ENCODE measurements around the gene JAKMIP1. TPM values are rescaled to one million over a fixed set of nuclear protein-coding genes. Genes with fewer than 3 reads are reported as not detected.
A peak's percentile ranks its signal among the peaks of the same experiment; 100 is the strongest.

Gene JAKMIP1
- total and polyA plus RNA-seq, 3 experiments from 2014 or later, result 12.7 to 26.1 (median 14.2) TPM

- H3K4me1 Mint-ChIP-seq, result peaks cover 69 to 75% (median 74%) of the 10 kb centered on the region in 3 donors
- peaks cover 0 to 18% (median 4%) of the 10 kb centered on the region in 5 donors for H3K9me3 Mint-ChIP-seq
- H3K27ac Mint-ChIP-seq, result peak overlapping the region in 7 of 8 donors; percentile 65 to 96 (median 93)
- Histone ChIP-seq H3K27me3 (ENCODE audit: insufficient read depth, low read length, poor library complexity, severe bottlenecking) (no peaks in the 10 kb centered on the region), H3K27ac (ENCODE audit: low read depth, low read length) (peak overlapping the region; percentile 50), H3K9me3 (ENCODE audit: low read length) (no peaks in the 10 kb centered on the region), H3K4me3 (ENCODE audit: low read length) (no peak overlapping the region), H3K4me1 (ENCODE audit: insufficient read depth, low read length) (peaks cover 67% of the 10 kb centered on the region), H3K36me3 (ENCODE audit: insufficient read depth, low read length) (no peaks in the 10 kb centered on the region)
- peak in 3 of 5 donors; percentile 11 to 61 (median 58) for DNase-seq
- H3K4me3 Mint-ChIP-seq, result peak overlapping the region; percentile 45 to 87 (median 67)
- CTCF ChIA-PET, result no interaction called here
- peaks cover 0 to 3% of the 10 kb centered on the region in 2 donors for H3K27me3 Mint-ChIP-seq
- peaks cover 0 to 4% (median 1%) of the 10 kb centered on the region in 3 donors for H3K36me3 Mint-ChIP-seq
- POLR2A ChIA-PET, result no interaction called here
Observed at GRCh38 chr4:6179362-6179761, 21.0 kb downstream of the JAKMIP1 start.

DNA sequence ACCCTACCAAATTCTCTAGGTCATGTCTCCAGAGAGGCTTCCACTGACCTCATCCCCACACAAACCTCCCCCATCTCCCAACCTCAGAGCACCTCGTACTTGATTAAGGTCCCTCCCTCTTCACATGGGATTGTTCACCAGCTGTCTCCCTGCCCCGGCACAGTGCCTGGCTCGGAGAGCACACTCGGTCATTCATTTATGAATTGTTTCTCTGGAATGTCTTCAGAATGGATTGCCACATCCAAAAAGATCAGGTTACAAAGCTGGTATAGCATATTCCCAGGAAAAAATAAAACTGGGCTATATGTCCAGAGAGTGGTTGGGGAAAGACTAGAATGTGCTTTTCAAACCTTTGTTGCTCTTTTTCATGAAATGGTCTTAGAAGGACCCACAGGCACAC, 21.6 kb downstream of the JAKMIP1 start:
- peaks cover 0 to 18% (median 4%) of the 10 kb centered on the region in 5 donors for H3K9me3 Mint-ChIP-seq
- H3K4me3 Mint-ChIP-seq, result peak overlapping the region in 6 of 7 donors; percentile 45 to 87 (median 69)
- Histone ChIP-seq H3K9me3 (ENCODE audit: low read length) (no peaks in the 10 kb centered on the region), H3K36me3 (ENCODE audit: insufficient read depth, low read length) (no peaks in the 10 kb centered on the region), H3K27ac (ENCODE audit: low read depth, low read length) (no peak overlapping the region), H3K27me3 (ENCODE audit: insufficient read depth, low read length, poor library complexity, severe bottlenecking) (no peaks in the 10 kb centered on the region), H3K4me3 (ENCODE audit: low read length) (no peak overlapping the region), H3K4me1 (ENCODE audit: insufficient read depth, low read length) (peaks cover 61% of the 10 kb centered on the region)
- peaks cover 0 to 3% of the 10 kb centered on the region in 2 donors for H3K27me3 Mint-ChIP-seq
- CTCF ChIA-PET, result no interaction called here
- peaks cover 63 to 69% (median 68%) of the 10 kb centered on the region in 3 donors for H3K4me1 Mint-ChIP-seq
- H3K27ac Mint-ChIP-seq, result peak overlapping the region; percentile 0 to 96 (median 91)
- POLR2A ChIA-PET, result interaction anchor here (1.0 kb wide), 1 partner anchor 22 kb away, joined by 4 read pairs; the partner anchor contains the start of gene JAKMIP1
- H3K36me3 Mint-ChIP-seq, result peaks cover 0 to 6% (median 1%) of the 10 kb centered on the region in 3 donors
- DNase-seq, result no peak

GRCh38 chr4:6177587-6178197, 22.7 kb downstream of the JAKMIP1 start:
- peaks cover 0 to 3% of the 10 kb centered on the region in 2 donors for H3K27me3 Mint-ChIP-seq
- peak overlapping the region; percentile 35 to 96 (median 86) for H3K27ac Mint-ChIP-seq
- peaks cover 65 to 69% (median 67%) of the 10 kb centered on the region in 3 donors for H3K4me1 Mint-ChIP-seq
- Histone ChIP-seq H3K36me3 (ENCODE audit: insufficient read depth, low read length) (no peaks in the 10 kb centered on the region), H3K4me1 (ENCODE audit: insufficient read depth, low read length) (peaks cover 60% of the 10 kb centered on the region), H3K27ac (ENCODE audit: low read depth, low read length) (no peak overlapping the region), H3K4me3 (ENCODE audit: low read length) (no peak overlapping the region), H3K27me3 (ENCODE audit: insufficient read depth, low read length, poor library complexity, severe bottlenecking) (no peaks in the 10 kb centered on the region), H3K9me3 (ENCODE audit: low read length) (no peaks in the 10 kb centered on the region)
- ChIA-PET POLR2A (interaction anchor here (1.0 kb wide), 1 partner anchor 23 kb away, joined by 4 read pairs; the partner anchor contains the start of gene JAKMIP1), CTCF (no interaction called here)
- peak in 4 of 5 donors; percentile 55 to 79 (median 72) for DNase-seq
- peaks cover 0 to 18% (median 4%) of the 10 kb centered on the region in 5 donors for H3K9me3 Mint-ChIP-seq
- H3K4me3 Mint-ChIP-seq, result peak overlapping the region; percentile 3 to 87 (median 72)
- H3K36me3 Mint-ChIP-seq, result peaks cover 0 to 6% (median 1%) of the 10 kb centered on the region in 3 donors

- ChIA-PET CTCF (no interaction called here), POLR2A (no interaction called here)
- Mint-ChIP-seq H3K27ac (peak overlapping the region in 1 of 8 donors; percentile 47), H3K4me3 (no peak overlapping the region), H3K27me3 (peaks cover 0 to 3% of the 10 kb centered on the region in 2 donors), H3K36me3 (peaks cover 0 to 6% (median 1%) of the 10 kb centered on the region in 3 donors), H3K4me1 (peaks cover 54 to 61% (median 56%) of the 10 kb centered on the region in 3 donors), H3K9me3 (peaks cover 0 to 18% (median 4%) of the 10 kb centered on the region in 5 donors)
- peaks cover 51% of the 10 kb centered on the region for H3K4me1 ChIP-seq (ENCODE audit: insufficient read depth, low read length)
- H3K4me3 ChIP-seq (ENCODE audit: low read length), result no peak overlapping the region
- H3K27me3 ChIP-seq (ENCODE audit: insufficient read depth, low read length, poor library complexity, severe bottlenecking), result no peaks in the 10 kb centered on the region
- no peaks in the 10 kb centered on the region for H3K9me3 ChIP-seq (ENCODE audit: low read length)
- no peaks in the 10 kb centered on the region for H3K36me3 ChIP-seq (ENCODE audit: insufficient read depth, low read length)
- no peak overlapping the region for H3K27ac ChIP-seq (ENCODE audit: low read depth, low read length)
- no peak for DNase-seq
Observed at GRCh38 chr4:6175426-6175825, 24.9 kb downstream of the JAKMIP1 start.

DNA sequence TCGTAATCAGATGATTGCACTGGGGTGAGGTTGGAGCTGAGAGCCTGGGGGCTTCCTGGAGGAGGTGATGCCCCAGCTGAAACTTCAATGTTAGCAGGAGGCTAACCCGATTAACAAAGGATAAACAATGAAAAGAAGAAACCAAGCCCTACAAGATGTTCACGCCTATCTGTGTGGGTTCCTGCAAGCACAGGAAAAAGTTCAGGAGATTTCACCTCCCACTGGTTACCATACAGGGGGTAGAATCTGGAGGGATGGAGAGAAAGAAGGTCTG, 27.5 kb downstream of the JAKMIP1 start:
- peaks cover 0 to 8% (median 4%) of the 10 kb centered on the region in 3 donors for H3K36me3 Mint-ChIP-seq
- POLR2A ChIA-PET, result no interaction called here
- no peak for DNase-seq
- peaks cover 0 to 5% (median 0%) of the 10 kb centered on the region in 5 donors for H3K9me3 Mint-ChIP-seq
- no peaks in the 10 kb centered on the region for H3K27me3 ChIP-seq (ENCODE audit: insufficient read depth, low read length, poor library complexity, severe bottlenecking)
- no peak overlapping the region for H3K4me3 ChIP-seq (ENCODE audit: low read length)
- H3K27me3 Mint-ChIP-seq, result no peaks in the 10 kb centered on the region
- H3K27ac ChIP-seq (ENCODE audit: low read depth, low read length), result no peak overlapping the region
- no peaks in the 10 kb centered on the region for H3K9me3 ChIP-seq (ENCODE audit: low read length)
- peaks cover 32 to 47% (median 37%) of the 10 kb centered on the region in 3 donors for H3K4me1 Mint-ChIP-seq
- H3K27ac Mint-ChIP-seq, result peak overlapping the region; percentile 24 to 94 (median 87)
- no peaks in the 10 kb centered on the region for H3K36me3 ChIP-seq (ENCODE audit: insufficient read depth, low read length)
- peaks cover 26% of the 10 kb centered on the region for H3K4me1 ChIP-seq (ENCODE audit: insufficient read depth, low read length)
- H3K4me3 Mint-ChIP-seq, result peak overlapping the region in 6 of 7 donors; percentile 11 to 69 (median 46)
- CTCF ChIA-PET, result interaction anchor here (1.4 kb wide), 1 partner anchor 78 kb away, joined by 4 read pairs; no protein-coding TSS in a partner anchor

DNA sequence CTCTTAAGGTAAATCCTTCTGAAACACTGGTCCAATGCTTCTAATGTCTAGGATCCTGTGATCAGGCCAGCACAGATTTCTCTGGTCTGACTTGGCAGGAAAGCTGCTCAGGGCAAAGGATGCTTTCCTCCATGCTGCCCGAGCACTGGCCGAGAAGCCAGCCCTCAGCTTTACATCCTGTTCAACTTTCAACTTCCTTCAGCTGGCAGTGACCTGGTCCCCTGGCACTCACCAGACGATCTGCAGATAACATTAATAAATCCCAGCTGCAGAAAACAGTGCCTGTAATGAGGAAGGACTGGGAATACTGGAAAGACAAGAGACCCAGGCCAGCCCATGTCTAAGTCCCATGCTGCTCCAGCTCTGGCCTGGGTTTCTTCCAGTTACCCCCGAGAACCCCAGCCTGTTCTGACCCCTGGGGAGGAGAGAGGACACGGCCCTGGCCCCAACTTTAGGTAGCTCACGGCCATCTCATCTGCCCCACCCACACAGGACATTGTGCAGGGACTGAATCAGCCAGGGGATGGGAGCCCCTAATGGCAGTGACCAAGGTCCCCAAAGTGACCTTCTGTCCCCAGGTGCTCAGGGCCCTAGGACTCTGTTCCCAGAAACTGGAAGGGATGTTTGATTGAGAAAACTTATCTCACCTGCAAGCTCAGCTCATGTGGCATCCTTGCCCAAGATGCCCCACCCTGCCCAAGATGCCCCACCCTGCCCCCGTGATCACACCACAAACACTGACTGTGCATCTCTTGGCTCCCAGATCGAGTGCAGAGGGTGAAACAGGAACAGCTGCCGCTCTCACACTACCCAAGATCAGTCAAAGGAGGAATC, 28.0 kb downstream of the JAKMIP1 start:
- Histone ChIP-seq H3K9me3 (ENCODE audit: low read length) (no peaks in the 10 kb centered on the region), H3K27ac (ENCODE audit: low read depth, low read length) (no peak overlapping the region), H3K27me3 (ENCODE audit: insufficient read depth, low read length, poor library complexity, severe bottlenecking) (no peaks in the 10 kb centered on the region), H3K4me1 (ENCODE audit: insufficient read depth, low read length) (peaks cover 20% of the 10 kb centered on the region), H3K36me3 (ENCODE audit: insufficient read depth, low read length) (no peaks in the 10 kb centered on the region), H3K4me3 (ENCODE audit: low read length) (no peak overlapping the region)
- H3K4me1 Mint-ChIP-seq, result peaks cover 32 to 47% (median 37%) of the 10 kb centered on the region in 3 donors
- DNase-seq, result peak in 3 of 5 donors; percentile 22 to 31 (median 23)
- CTCF ChIA-PET, result interaction anchor here (1.1 to 1.4 kb wide), 2 partner anchors 9 to 79 kb away, joined by 3 to 4 read pairs; no protein-coding TSS in a partner anchor
- no peaks in the 10 kb centered on the region for H3K27me3 Mint-ChIP-seq
- peaks cover 0 to 2% (median 0%) of the 10 kb centered on the region in 5 donors for H3K9me3 Mint-ChIP-seq
- H3K27ac Mint-ChIP-seq, result peak overlapping the region; percentile 24 to 94 (median 87)
- H3K4me3 Mint-ChIP-seq, result peak overlapping the region in 6 of 7 donors; percentile 11 to 69 (median 46)
- H3K36me3 Mint-ChIP-seq, result peaks cover 0 to 10% (median 4%) of the 10 kb centered on the region in 3 donors
- POLR2A ChIA-PET, result no interaction called here

DNA sequence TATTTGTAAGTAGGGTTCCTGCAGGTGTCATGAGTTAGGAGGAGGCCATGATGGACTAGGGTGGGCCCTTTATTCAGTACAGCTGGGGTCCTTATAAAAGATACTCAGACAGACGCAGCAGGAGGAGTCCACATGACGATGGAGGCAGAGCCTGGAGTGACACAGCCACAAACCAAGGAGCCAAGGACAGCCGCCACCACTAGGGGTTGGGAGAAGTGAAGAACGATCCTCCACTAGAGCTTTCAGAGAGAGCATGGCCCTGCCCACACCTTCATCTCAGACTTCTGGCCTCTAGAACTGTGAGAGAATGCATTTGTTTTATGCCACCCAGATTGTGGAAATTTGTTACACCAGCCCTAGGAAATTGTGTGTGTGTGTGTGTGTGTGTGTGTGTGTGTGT, 31.1 kb downstream of the JAKMIP1 start:
- Mint-ChIP-seq H3K36me3 (peaks cover 9 to 16% (median 12%) of the 10 kb centered on the region in 3 donors), H3K9me3 (peaks cover 0 to 2% (median 0%) of the 10 kb centered on the region in 5 donors), H3K27me3 (peaks cover 0 to 2% of the 10 kb centered on the region in 2 donors), H3K4me3 (peak overlapping the region in 1 of 7 donors; percentile 48), H3K4me1 (peaks cover 31 to 52% (median 37%) of the 10 kb centered on the region in 3 donors), H3K27ac (peak overlapping the region in 3 of 8 donors; percentile 43 to 70 (median 66))
- H3K4me1 ChIP-seq (ENCODE audit: insufficient read depth, low read length), result peaks cover 18% of the 10 kb centered on the region
- CTCF ChIA-PET, result no interaction called here
- no peaks in the 10 kb centered on the region for H3K9me3 ChIP-seq (ENCODE audit: low read length)
- H3K36me3 ChIP-seq (ENCODE audit: insufficient read depth, low read length), result no peaks in the 10 kb centered on the region
- no peak overlapping the region for H3K27ac ChIP-seq (ENCODE audit: low read depth, low read length)
- DNase-seq, result no peak
- POLR2A ChIA-PET, result no interaction called here
- no peaks in the 10 kb centered on the region for H3K27me3 ChIP-seq (ENCODE audit: insufficient read depth, low read length, poor library complexity, severe bottlenecking)
- no peak overlapping the region for H3K4me3 ChIP-seq (ENCODE audit: low read length)
